Measurements from ENCODE around the gene USP5. TPM values are rescaled to one million over a fixed set of nuclear protein-coding genes. Genes with fewer than 3 reads are reported as not detected.
"Not testable (repeated sequence)": the region's sequence is repeated elsewhere in the genome, so short reads cannot be mapped to it uniquely, and the experiment has no call there.

USP5 gene
- total RNA-seq, 2 experiments from 2014 or later = 70.4 to 129 TPM

GRCh38 chr12:6887460-6887859 is 35.5 kb downstream of the USP5 start:
- Histone ChIP-seq H4K20me1 (ENCODE audit: insufficient read depth, low read length) (no peaks in the 10 kb centered on the region), H3K27ac (ENCODE audit: low read depth, low read length, poor library complexity, severe bottlenecking) (no peak overlapping the region), H3K36me3 (ENCODE audit: insufficient read depth, low read length) (peaks cover 16% of the 10 kb centered on the region; the same call in 1 of the 2 replicates), H3K4me1 (ENCODE audit: insufficient read depth, low read length, poor library complexity, severe bottlenecking) (peaks cover 28% of the 10 kb centered on the region), H3K9me3 (ENCODE audit: low read length) (no peaks in the 10 kb centered on the region), H3K4me3 (ENCODE audit: low read depth, low read length, poor library complexity, severe bottlenecking) (no peak overlapping the region), H3K4me2 (ENCODE audit: low read length) (no peak overlapping the region), H3K9me2 (ENCODE audit: insufficient read depth, low read length) (no peaks in the 10 kb centered on the region), H2AFZ (ENCODE audit: low read length) (no peak overlapping the region), H3K79me2 (ENCODE audit: insufficient read depth, low read depth, low read length) (no peaks in the 10 kb centered on the region)
- DNase-seq (ENCODE audit: low spot score) = no peak
- ChIA-PET CTCF (ENCODE audit: unreplicated experiment) (no interaction called here), POLR2A (no interaction called here)
- intact Hi-C loops (cut with micrococcal nuclease; ENCODE audit: unreplicated experiment) = no loop called here
- BruUV-seq (replicated peaks) = no TSS peak
- TF ChIP-seq CTCF (conservative IDR thresholded peaks at IDR 0.05; ENCODE audit: low read length) (no peak), EZH2phosphoT487 (IDR thresholded peaks at IDR 0.05; ENCODE audit: borderline replicate concordance, low read depth, low read length) (no peak)

GRCh38 chr12:6888360-6888759 is 36.4 kb downstream of the USP5 start:
- Histone ChIP-seq H3K4me1 (ENCODE audit: insufficient read depth, low read length, poor library complexity, severe bottlenecking) (peaks cover 28% of the 10 kb centered on the region), H3K4me3 (ENCODE audit: low read depth, low read length, poor library complexity, severe bottlenecking) (no peak overlapping the region), H3K9me2 (ENCODE audit: insufficient read depth, low read length) (no peaks in the 10 kb centered on the region), H4K20me1 (ENCODE audit: insufficient read depth, low read length) (no peaks in the 10 kb centered on the region), H3K9me3 (ENCODE audit: low read length) (no peaks in the 10 kb centered on the region), H2AFZ (ENCODE audit: low read length) (no peak overlapping the region), H3K27ac (ENCODE audit: low read depth, low read length, poor library complexity, severe bottlenecking) (no peak overlapping the region), H3K79me2 (ENCODE audit: insufficient read depth, low read depth, low read length) (no peaks in the 10 kb centered on the region), H3K4me2 (ENCODE audit: low read length) (no peak overlapping the region), H3K36me3 (ENCODE audit: insufficient read depth, low read length) (peaks cover 16% of the 10 kb centered on the region; the same call in 1 of the 2 replicates)
- TF ChIP-seq EZH2phosphoT487 (IDR thresholded peaks at IDR 0.05; ENCODE audit: borderline replicate concordance, low read depth, low read length) (no peak), CTCF (conservative IDR thresholded peaks at IDR 0.05; ENCODE audit: low read length) (no peak)
- intact Hi-C loops (cut with micrococcal nuclease; ENCODE audit: unreplicated experiment) = no loop called here
- POLR2A ChIA-PET = no interaction called here
- no peak for DNase-seq (ENCODE audit: low spot score)
- no TSS peak for BruUV-seq (replicated peaks)
- CTCF ChIA-PET (ENCODE audit: unreplicated experiment) = no interaction called here

GRCh38 chr12:6888794-6889193 is 36.8 kb downstream of the USP5 start:
- H4K20me1 ChIP-seq (ENCODE audit: insufficient read depth, low read length); H3K4me2 ChIP-seq (ENCODE audit: low read length); BruUV-seq (replicated peaks); DNase-seq (ENCODE audit: low spot score); POLR2A ChIA-PET; H3K9me2 ChIP-seq (ENCODE audit: insufficient read depth, low read length); H3K79me2 ChIP-seq (ENCODE audit: insufficient read depth, low read depth, low read length); H3K9me3 ChIP-seq (ENCODE audit: low read length); H2AFZ ChIP-seq (ENCODE audit: low read length); H3K27ac ChIP-seq (ENCODE audit: low read depth, low read length, poor library complexity, severe bottlenecking); CTCF ChIA-PET (ENCODE audit: unreplicated experiment); intact Hi-C loops (cut with micrococcal nuclease; ENCODE audit: unreplicated experiment); H3K4me3 ChIP-seq (ENCODE audit: low read depth, low read length, poor library complexity, severe bottlenecking): not testable (repeated sequence)
- H3K36me3 ChIP-seq (ENCODE audit: insufficient read depth, low read length) = peaks cover 11% of the 10 kb centered on the region; the same call in 1 of the 2 replicates
- H3K4me1 ChIP-seq (ENCODE audit: insufficient read depth, low read length, poor library complexity, severe bottlenecking) = peaks cover 28% of the 10 kb centered on the region

- H3K36me3 ChIP-seq (ENCODE audit: insufficient read depth, low read length); DNase-seq (ENCODE audit: low spot score); H3K9me2 ChIP-seq (ENCODE audit: insufficient read depth, low read length); POLR2A ChIA-PET; CTCF ChIA-PET (ENCODE audit: unreplicated experiment); H3K79me2 ChIP-seq (ENCODE audit: insufficient read depth, low read depth, low read length); BruUV-seq (replicated peaks); H4K20me1 ChIP-seq (ENCODE audit: insufficient read depth, low read length); H3K9me3 ChIP-seq (ENCODE audit: low read length): not testable (repeated sequence)
- H3K4me3 ChIP-seq (ENCODE audit: low read depth, low read length, poor library complexity, severe bottlenecking) = peak overlapping the region; percentile 59
- intact Hi-C loops (cut with micrococcal nuclease; ENCODE audit: unreplicated experiment) = loop anchor here (2.0 kb wide), 2 partner anchors 33 to 47 kb away; no protein-coding TSS in a partner anchor
- peak overlapping the region; percentile 66 for H3K4me2 ChIP-seq (ENCODE audit: low read length)
- peak overlapping the region; percentile 63; the same call in 1 of the 2 replicates for H2AFZ ChIP-seq (ENCODE audit: low read length)
- peak overlapping the region; percentile 81 for H3K27ac ChIP-seq (ENCODE audit: low read depth, low read length, poor library complexity, severe bottlenecking)
- H3K4me1 ChIP-seq (ENCODE audit: insufficient read depth, low read length, poor library complexity, severe bottlenecking) = peaks cover 28% of the 10 kb centered on the region
Measured at GRCh38 chr12:6889775-6890573, 38.0 kb downstream of the USP5 start.

Measured in OCI-LY7 (cell line).